ENCODE results near the gene PUSL1.

- no peak for TF ChIP-seq EZH2phosphoT487 (IDR thresholded peaks at IDR 0.05; ENCODE audit: low read depth)
- TF ChIP-seq, protein P1, sequence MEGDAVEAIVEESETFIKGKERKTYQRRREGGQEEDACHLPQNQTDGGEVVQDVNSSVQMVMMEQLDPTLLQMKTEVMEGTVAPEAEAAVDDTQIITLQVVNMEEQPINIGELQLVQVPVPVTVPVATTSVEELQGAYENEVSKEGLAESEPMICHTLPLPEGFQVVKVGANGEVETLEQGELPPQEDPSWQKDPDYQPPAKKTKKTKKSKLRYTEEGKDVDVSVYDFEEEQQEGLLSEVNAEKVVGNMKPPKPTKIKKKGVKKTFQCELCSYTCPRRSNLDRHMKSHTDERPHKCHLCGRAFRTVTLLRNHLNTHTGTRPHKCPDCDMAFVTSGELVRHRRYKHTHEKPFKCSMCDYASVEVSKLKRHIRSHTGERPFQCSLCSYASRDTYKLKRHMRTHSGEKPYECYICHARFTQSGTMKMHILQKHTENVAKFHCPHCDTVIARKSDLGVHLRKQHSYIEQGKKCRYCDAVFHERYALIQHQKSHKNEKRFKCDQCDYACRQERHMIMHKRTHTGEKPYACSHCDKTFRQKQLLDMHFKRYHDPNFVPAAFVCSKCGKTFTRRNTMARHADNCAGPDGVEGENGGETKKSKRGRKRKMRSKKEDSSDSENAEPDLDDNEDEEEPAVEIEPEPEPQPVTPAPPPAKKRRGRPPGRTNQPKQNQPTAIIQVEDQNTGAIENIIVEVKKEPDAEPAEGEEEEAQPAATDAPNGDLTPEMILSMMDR (IDR thresholded peaks at IDR 0.05; ENCODE audit: low read depth, low read length) = peak; percentile 50
These were observed 36.4 kb downstream of the PUSL1 start for GRCh38 chr1:1344655-1345361.

All from OCI-LY3 (cell line).